HL-60 (cell line): ENCODE measurements around the gene NHP2.

Source experiments
- DNase-seq, 2 experiments: peaks; one replicate each; pipeline ENCODE4 v3.0.0-alpha.2; 2010 to 2020; ENCODE audit warnings: low read depth in 1 of 2, low spot score in 1 of 2
- H3K27ac ChIP-seq: fragments of 250-450 bp; sonication (Bioruptor Pico); replicated peaks from 2 replicates; pipeline ENCODE4 v1.5.1; 2020; ENCODE audit warnings: mild to moderate bottlenecking, moderate library complexity
- H3K27me3 ChIP-seq: fragments of 250-450 bp; sonication (Bioruptor Pico); 2 replicates; pipeline ENCODE4 v1.5.1; 2021; ENCODE audit warnings: mild to moderate bottlenecking, moderate library complexity; ENCODE audit not compliant: insufficient read depth, poor library complexity, severe bottlenecking
- H3K4me3 ChIP-seq: replicated peaks from 2 replicates; pipeline ENCODE4 v1.5.1; 2011; ENCODE audit warnings: mild to moderate bottlenecking, control low read depth, low read length; ENCODE audit not compliant: insufficient read depth
- GABPA ChIP-seq: IDR thresholded peaks from 2 replicates; pipeline ENCODE4 v1.6.1; 2012; ENCODE audit warnings: low read depth
- POLR2AphosphoS5 ChIP-seq: IDR thresholded peaks from 2 replicates; pipeline ENCODE4 v1.6.1; 2012; ENCODE audit warnings: low read depth
- SPI1 ChIP-seq: IDR thresholded peaks from 2 replicates; pipeline ENCODE4 v1.6.1; 2012; ENCODE audit warnings: low read depth, mild to moderate bottlenecking, borderline replicate concordance
- TF ChIP-seq, protein P1 (sequence below): IDR thresholded peaks from 2 replicates; pipeline ENCODE4 v1.6.1; 2012; ENCODE audit warnings: low read depth; ENCODE audit not compliant: insufficient replicate concordance
- TF ChIP-seq, protein P2 (sequence below): IDR thresholded peaks from one replicate; pipeline ENCODE4 v1.5.1; 2011; ENCODE audit warnings: low read length, control low read depth, inconsistent platforms; ENCODE audit not compliant: insufficient read depth

Gene NHP2

GRCh38 chr5:178125253-178125906 lies 28.3 kb downstream of the NHP2 start:
- DNase-seq: no peak
- Histone ChIP-seq H3K27ac (no peak overlapping the region), H3K4me3 (no peak overlapping the region), H3K27me3 (peaks cover 5% of the 10 kb centered on the region)
- TF ChIP-seq GABPA (no peak), POLR2AphosphoS5 (no peak), SPI1 (no peak)
- TF ChIP-seq, protein P1, sequence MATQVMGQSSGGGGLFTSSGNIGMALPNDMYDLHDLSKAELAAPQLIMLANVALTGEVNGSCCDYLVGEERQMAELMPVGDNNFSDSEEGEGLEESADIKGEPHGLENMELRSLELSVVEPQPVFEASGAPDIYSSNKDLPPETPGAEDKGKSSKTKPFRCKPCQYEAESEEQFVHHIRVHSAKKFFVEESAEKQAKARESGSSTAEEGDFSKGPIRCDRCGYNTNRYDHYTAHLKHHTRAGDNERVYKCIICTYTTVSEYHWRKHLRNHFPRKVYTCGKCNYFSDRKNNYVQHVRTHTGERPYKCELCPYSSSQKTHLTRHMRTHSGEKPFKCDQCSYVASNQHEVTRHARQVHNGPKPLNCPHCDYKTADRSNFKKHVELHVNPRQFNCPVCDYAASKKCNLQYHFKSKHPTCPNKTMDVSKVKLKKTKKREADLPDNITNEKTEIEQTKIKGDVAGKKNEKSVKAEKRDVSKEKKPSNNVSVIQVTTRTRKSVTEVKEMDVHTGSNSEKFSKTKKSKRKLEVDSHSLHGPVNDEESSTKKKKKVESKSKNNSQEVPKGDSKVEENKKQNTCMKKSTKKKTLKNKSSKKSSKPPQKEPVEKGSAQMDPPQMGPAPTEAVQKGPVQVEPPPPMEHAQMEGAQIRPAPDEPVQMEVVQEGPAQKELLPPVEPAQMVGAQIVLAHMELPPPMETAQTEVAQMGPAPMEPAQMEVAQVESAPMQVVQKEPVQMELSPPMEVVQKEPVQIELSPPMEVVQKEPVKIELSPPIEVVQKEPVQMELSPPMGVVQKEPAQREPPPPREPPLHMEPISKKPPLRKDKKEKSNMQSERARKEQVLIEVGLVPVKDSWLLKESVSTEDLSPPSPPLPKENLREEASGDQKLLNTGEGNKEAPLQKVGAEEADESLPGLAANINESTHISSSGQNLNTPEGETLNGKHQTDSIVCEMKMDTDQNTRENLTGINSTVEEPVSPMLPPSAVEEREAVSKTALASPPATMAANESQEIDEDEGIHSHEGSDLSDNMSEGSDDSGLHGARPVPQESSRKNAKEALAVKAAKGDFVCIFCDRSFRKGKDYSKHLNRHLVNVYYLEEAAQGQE: no peak
- TF ChIP-seq, protein P2, sequence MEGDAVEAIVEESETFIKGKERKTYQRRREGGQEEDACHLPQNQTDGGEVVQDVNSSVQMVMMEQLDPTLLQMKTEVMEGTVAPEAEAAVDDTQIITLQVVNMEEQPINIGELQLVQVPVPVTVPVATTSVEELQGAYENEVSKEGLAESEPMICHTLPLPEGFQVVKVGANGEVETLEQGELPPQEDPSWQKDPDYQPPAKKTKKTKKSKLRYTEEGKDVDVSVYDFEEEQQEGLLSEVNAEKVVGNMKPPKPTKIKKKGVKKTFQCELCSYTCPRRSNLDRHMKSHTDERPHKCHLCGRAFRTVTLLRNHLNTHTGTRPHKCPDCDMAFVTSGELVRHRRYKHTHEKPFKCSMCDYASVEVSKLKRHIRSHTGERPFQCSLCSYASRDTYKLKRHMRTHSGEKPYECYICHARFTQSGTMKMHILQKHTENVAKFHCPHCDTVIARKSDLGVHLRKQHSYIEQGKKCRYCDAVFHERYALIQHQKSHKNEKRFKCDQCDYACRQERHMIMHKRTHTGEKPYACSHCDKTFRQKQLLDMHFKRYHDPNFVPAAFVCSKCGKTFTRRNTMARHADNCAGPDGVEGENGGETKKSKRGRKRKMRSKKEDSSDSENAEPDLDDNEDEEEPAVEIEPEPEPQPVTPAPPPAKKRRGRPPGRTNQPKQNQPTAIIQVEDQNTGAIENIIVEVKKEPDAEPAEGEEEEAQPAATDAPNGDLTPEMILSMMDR: no peak

DNA sequence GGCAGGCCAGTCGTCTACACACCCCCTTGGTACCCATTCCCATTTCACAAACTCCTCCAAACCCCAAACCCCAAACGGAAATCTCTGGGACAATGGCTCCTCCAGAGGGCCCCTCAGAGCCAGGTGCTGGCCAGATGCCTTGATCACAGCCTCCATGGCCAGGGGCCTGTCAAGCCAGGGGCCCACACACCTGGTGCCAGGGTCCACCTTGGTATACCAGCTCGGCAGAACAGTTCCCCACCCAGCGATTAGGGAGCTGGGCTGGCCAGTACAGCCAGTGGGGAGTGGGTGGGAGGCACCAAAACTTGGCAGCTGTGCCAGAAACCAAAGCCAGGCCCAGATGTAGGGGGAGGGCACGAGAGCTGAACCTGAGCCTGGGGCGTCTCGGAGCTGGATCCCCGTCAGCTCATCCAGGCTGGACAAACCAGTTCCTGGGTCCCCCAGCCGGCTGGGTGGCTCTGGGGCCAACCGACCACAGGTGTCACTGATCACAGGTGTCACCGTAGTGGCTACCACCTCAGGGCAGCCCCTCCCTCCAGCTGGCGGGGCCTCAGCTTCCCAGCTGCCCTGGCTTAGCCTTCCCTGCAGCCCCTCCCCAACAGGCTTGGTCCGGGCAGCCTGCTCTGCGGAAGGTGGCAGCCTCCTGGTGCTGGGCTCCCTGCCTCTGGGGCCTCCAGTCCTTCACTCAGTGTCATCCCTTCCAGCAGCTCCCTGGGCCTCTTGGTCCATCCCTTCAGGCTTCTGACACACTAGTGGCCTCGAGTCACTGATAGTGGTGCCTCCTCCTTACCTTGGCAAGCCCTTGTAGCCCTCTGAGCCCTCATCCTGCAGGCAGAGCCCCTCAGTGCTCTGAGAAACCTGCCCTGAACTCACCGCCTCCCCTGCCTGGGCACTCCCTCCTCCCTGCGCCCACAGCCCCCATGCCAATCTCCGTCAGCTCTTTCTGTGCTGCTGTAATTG lies 29.4 kb downstream of the NHP2 start:
- DNase-seq: no peak
- Histone ChIP-seq H3K4me3 (no peak overlapping the region), H3K27me3 (peaks cover 5% of the 10 kb centered on the region), H3K27ac (no peak overlapping the region)
- TF ChIP-seq POLR2AphosphoS5 (no peak), GABPA (no peak)
- TF ChIP-seq, protein P1: no peak
- TF ChIP-seq, protein P2: no peak

DNA sequence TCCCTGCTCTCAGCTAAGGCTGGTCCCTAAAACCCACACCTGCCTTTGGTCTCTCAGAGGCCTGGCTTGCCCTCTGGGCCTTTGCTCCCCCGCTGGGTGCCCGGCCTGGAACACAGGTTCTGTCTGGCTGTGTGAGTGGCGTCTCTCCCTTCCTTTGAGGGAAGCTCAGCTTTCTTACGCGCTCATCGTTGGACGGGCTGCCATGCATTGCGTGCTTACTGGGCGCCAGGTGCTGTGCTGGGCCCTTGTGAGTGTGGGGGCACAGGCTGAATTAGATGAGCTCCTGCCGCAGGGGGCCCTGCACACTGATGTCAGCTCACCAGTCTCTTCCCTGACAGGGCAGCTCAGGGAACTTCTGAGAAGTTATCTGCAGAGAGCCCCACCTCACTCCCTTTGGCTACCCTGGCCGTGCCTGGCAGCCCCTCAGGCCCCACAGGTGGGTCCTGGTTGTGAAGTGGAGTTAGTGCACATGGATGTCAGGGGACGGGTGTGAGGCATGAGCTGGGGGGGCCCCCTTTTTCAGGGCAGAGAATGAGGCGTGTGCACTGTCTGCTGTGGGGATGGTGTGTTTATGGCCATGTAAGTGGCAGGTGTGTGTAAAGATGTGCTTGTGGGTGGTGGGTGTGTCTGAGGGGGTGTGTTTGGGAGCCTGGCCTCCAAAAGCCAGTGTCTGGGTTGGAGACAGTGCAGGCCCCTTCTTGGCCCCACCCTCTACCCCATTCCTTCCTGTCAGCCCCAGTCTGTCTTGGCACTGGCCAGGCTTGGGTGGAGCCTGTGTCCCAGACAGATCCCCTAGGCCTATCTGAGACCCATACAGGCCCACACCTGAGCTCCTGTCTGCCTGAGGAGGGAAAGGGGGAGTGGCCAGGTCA lies 30.4 kb downstream of the NHP2 start:
- no peak for DNase-seq
- no peak overlapping the region for H3K27ac ChIP-seq
- TF ChIP-seq SPI1: no peak
- TF ChIP-seq POLR2AphosphoS5: no peak
- H3K4me3 ChIP-seq: no peak overlapping the region
- peaks cover 5% of the 10 kb centered on the region for H3K27me3 ChIP-seq
